GM19240 (cell line): Measurements from ENCODE around the gene RXRB.

Source experiments
- DNase-seq: peaks from one replicate; pipeline ENCODE4 v3.0.0; 2011; ENCODE audit warnings: low spot score; ENCODE audit not compliant: insufficient read length

The RXRB gene

DNA sequence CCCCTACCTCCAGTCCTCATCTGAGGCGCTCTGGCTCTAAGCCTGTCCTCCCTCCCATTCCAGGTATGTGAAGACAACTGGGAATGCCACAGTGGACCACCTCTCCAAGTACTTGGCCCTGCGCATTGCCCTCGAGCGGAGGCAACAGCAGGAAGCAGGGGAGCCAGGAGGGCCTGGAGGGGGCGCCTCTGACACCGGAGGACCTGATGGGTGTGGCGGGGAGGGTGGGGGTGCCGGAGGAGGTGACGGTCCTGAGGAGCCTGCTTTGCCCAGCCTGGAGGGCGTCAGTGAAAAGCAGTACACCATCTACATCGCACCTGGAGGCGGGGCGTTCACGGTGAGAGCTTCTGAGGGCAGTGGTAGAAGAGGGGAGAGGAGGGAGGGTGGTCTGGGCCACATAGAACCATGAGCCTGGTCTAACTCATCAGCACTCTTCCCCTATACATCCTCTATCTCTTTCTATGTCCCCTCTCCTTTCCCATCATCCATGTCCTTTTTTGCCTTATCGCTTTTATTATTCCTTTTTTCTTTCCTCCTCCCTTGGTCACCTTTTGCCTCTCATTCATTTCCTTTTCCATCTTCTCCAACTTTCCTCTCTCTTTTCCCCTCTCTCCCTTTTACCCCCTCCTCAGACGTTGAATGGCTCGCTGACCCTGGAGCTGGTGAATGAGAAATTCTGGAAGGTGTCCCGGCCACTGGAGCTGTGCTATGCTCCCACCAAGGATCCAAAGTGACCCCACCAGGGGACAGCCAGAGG is 11.4 kb upstream of the RXRB start:
- no peak for DNase-seq

- DNase-seq: no peak
These were observed 10.7 kb upstream of the RXRB start for GRCh38 chr6:33211136-33211535.

DNA sequence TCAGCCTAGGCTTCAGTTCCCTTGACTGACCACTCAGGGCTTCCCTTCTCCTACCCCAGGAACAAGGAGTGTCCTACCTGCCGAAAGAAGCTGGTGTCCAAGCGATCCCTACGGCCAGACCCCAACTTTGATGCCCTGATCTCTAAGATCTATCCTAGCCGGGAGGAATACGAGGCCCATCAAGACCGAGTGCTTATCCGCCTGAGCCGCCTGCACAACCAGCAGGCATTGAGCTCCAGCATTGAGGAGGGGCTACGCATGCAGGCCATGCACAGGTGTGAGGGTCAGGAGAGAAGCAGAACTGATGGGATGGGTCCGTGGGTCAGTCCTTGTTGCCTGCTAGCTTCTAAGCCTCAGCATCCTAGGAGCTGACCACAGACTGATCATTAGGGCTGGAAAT is 9.4 kb upstream of the RXRB start:
- no peak for DNase-seq

GRCh38 chr6:33208091-33208967 is 7.9 kb upstream of the RXRB start, which contains the start of gene RING1:
Gene RING1, plus strand, starts transcription at chr6:33208500. Its CDS starts 323 bp downstream, at chr6:33208823.
- peak; percentile 79 for DNase-seq

DNA sequence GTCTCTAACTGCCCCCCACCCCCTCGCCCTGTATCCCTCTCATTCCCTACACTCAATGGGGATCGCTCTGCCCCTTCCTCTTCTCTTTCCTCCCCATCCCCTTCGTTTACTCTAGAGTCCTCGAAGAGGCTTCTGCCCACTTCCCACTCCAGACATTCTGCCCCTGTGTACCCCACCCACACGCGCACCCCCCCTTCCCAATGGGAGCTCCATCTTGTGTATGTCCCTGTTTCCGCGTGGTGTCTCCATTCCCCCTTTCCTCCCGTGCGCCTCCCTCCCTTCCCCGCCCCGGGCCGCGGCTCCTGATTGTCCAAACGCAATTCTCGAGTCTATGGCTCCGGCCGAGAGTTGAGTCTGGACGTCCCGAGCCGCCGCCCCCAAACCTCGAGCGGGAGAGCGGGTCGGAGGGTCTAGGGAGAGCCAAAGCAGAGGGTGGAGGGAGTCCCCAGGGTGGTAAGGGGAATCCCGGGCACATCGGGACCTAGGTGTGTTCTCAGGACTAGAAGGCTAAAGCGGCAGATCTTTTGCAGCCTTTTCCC is 7.2 kb upstream of the RXRB start:
- no peak for DNase-seq

- DNase-seq: no peak
These were observed 6.5 kb upstream of the RXRB start for GRCh38 chr6:33206864-33207551.

DNA sequence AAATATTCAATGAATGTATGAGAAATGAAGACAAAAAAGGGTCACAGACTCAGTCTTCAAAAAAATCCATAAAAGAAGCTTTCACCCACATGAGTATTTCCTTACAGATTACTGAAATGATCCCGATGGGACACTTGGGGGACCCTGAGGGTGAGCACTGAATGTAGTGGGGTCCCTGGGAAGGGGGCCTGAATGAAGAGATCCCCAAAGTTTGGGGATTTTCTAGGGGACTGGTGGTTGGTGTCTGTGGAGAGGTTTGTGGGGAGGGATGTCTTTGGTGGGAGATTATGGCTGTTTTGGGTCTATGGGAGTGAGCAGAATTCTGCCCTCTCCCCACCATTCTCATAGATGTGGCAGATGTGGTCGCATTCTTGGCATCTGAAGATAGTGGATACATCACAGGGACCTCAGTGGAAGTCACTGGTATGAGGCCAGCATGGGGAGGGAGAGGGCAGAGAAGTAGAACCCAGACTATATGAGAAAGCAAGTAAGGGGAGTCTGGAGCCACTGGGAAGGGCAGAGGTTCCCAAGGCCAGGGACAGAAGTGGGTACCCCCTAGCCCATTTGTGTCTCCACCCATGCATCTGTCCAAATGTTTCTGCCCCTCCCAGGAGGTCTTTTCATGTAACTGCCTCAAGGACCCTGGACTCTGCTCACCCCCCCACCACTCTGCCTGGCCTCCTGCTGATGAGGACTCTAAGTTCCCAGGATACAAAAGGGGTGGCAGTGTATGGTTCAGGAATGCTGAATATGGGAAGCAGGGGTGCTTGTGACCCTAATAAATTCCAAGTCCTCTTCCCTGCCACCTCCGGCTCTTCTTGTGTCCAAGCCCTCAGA is 5.8 kb upstream of the RXRB start:
- DNase-seq: no peak

DNA sequence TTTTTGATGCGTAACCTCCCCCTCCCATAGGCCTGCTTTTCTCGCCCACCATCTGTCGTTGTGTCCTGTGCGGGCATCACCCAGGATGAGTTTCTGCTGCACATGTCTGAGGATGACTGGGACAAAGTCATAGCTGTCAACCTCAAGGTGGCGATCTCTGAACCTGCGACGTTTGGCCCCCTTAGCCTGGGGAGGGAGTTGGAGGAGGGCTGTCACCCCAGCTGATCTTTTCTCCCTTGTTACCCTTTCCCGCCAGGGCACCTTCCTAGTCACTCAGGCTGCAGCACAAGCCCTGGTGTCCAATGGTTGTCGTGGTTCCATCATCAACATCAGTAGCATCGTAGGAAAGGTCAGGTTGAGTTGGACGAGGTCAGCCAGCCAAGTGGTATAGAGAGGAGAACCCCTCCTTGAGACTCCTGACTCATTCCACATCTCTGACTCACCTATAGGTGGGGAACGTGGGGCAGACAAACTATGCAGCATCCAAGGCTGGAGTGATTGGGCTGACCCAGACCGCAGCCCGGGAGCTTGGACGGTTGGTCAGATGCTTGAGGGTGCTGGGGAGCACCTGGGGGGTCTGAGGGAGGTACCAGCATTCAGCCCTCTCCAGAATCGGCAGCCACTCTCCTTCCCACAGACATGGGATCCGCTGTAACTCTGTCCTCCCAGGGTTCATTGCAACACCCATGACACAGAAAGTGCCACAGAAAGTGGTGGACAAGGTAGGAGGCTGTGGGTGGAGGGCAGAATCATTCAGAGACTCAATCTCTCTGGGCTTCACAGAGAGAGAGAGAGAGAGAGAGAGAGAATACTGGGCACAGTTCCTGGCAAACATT is 4.9 kb upstream of the RXRB start:
- no peak for DNase-seq

DNA sequence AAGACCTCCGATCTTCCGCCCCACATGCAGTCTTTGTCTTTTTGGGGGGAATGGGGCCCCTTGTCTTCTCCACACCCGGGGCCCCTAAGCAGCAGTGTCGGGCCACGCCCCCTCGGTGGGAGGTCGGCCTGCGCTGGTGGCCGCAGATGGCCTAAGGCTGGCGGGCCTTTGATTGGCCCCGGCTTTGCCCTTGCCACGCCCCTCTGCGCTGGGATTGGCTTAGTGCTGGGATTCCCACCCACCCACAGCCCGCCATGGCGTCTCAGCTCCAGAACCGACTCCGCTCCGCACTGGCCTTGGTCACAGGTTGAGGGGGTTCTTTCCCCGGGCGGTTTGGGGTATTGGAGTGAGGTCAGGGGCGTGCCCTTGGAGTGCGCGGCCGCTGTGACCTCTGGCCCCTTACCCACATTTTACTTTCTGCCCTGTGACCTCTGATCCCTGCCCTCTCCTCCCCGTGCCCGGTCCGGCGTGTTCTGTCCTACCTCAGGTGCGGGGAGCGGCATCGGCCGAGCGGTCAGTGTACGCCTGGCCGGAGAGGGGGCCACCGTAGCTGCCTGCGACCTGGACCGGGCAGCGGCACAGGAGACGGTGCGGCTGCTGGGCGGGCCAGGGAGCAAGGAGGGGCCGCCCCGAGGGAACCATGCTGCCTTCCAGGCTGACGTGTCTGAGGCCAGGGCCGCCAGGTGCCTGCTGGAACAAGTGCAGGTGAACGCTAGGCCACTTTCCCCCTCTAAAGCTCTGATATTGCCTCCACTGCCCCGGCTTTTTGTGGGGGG is 4.1 kb upstream of the RXRB start, which contains the start of gene HSD17B8:
HSD17B8 (plus strand) TSS at position 241 of the 776 bp plus-strand sequence; CDS start at position 255, 14 bp downstream.
- peak; percentile 95 for DNase-seq

- no peak for DNase-seq
These were observed 3.6 kb upstream of the RXRB start for GRCh38 chr6:33204165-33204414.

DNA sequence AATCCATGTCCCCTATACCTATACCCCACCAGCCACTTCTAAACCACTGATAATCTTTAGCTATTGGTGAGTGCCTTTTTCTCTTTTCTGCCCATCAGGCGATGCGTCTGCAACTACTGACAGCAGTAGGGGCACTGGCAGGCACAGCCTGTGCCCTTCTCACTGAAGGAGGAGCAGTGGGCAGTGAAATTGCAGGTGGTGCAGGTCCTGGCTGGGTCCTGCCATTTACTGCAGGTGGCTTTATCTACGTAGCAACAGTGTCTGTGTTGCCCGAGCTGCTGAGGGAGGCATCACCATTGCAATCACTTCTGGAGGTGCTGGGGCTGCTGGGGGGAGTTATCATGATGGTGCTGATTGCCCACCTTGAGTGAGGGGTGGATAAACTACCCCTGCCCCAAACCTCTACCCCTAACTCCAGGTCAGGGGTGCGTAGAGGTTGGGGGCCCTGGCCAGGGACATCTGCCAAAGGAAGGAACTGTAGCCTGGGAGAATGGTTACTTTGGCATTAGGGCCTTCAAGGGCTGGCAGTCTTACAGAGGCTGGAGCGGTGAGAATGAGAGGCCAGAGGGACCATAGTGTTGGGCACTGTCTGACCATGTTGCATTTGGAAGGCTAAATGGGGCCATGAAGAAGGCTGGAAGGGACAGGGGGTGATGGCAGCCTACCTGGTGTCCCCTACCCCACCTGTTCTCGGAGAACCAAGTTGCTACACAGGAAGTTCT is 3.1 kb upstream of the RXRB start:
- no peak for DNase-seq

DNA sequence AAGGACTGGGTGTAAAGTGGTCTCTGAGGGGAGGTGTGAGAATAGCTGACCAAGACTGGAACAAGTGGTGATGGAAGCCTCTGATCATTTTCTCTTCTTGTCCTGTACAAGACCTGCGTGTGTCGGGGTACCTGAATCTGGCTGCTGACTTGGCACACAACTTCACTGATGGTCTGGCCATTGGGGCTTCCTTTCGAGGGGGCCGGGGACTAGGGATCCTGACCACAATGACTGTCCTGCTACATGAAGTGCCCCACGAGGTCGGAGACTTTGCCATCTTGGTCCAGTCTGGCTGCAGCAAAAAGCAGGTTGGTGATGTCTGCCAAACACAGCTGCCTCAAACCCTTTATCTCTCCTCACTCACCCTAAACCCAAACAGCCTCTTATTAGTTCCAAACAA is 2.3 kb upstream of the RXRB start:
- DNase-seq: no peak

DNA sequence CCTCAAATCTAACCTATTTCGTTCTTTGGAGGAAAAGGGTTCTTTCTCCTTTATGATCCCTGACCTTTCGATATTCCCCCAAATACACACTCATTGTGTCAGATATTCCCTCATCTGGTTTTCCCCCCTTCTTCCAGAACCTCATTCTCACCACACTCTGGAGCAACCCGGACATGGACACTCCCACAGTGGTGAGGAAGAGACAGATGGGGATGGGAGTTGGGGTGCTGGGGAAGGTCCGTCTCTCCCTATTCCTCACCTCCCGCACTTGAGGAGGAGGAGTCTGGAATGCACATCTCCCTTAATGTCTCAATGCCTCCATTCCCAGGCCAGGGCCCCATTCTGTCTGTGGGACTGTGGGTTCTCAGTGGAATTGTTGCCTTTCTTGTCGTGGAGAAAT is 1.5 kb upstream of the RXRB start:
- no peak for DNase-seq

- DNase-seq: no peak
These were observed 681 bp upstream of the RXRB start for GRCh38 chr6:33201147-33201545.

- peak; percentile 69 for DNase-seq
These were observed 712 bp downstream of the RXRB start for GRCh38 chr6:33199687-33200218.

GRCh38 chr6:33198853-33199436 is 1.5 kb downstream of the RXRB start:
- DNase-seq: no peak

- no peak for DNase-seq
These were observed 2.2 kb downstream of the RXRB start for GRCh38 chr6:33198159-33198852.
